GM12878 (cell line): ENCODE measurements around the gene UBE2G2. TPM values are rescaled to one million over a fixed set of nuclear protein-coding genes. Genes with fewer than 3 reads are reported as not detected.
"Not testable (repeated sequence)": the region's sequence is repeated elsewhere in the genome, so short reads cannot be mapped to it uniquely, and the experiment has no call there.

Source experiments
- ATAC-seq: fragments of 200-7000 bp; cut with Tn5 transposase; 3 replicates; pipeline ENCODE4 v1.9.1; 2020; ENCODE audit warnings: mild to moderate bottlenecking, moderate library complexity
- BruUV-seq: library from RNA; stranded (reverse); fragments of 400-500 nt; replicated peaks from 2 replicates; lab custom pipeline; 2021; lab: Mats Ljungman, UMichigan
- CTCF ChIA-PET: fragments of 300-600 bp; sonication (Branson Sonifier 250); formaldehyde crosslinking; extraction: SDS; loops from one replicate; lab custom pipeline; 2021; ENCODE audit warnings: inconsistent platforms; lab: Yijun Ruan, JAX
- POLR2A ChIA-PET: fragments of 350-600 bp; formaldehyde crosslinking; extraction: SDS; loops from one replicate; lab custom pipeline; 2021; ENCODE audit warnings: inconsistent platforms; lab: Charles Lee
- RAD21 ChIA-PET: fragments of 300-600 bp; sonication (Branson Sonifier 250); formaldehyde crosslinking; loops from one replicate; lab custom pipeline; 2023; ENCODE audit warnings: antibody characterized with exemption; ENCODE audit not compliant: unreplicated experiment; lab: Charles Lee
- SMC1A ChIA-PET: fragments of 300-600 bp; sonication (Branson Sonifier 250); formaldehyde crosslinking; loops from one replicate; lab custom pipeline; 2023; ENCODE audit not compliant: unreplicated experiment, uncharacterized antibody; lab: Charles Lee
- DNase-seq: peaks from one replicate; pipeline ENCODE4 v3.0.0-alpha.2; 2011; ENCODE audit warnings: low read depth, low spot score
- FAIRE-seq: peaks from 3 replicates; lab custom pipeline; 2011; peaks lifted over from hg19 to GRCh38; lab: Jason Lieb, UNC
- H2AFZ ChIP-seq: 2 replicates; pipeline ENCODE4 v1.6.0; 2011; ENCODE audit warnings: low read depth, low read length, control low read depth; ENCODE audit not compliant: control insufficient read depth
- H3K27ac ChIP-seq: 2 replicates; pipeline ENCODE4 v1.5.1; 2011; ENCODE audit warnings: control low read depth; ENCODE audit not compliant: control insufficient read depth, insufficient read depth
- H3K27me3 ChIP-seq, 2 experiments: replicated peaks in 1 of 2; 2 replicates each; pipeline versions ENCODE4 v1.6.0 to v1.6.1; 2011; ENCODE audit warnings: low read length in 1 of 2; ENCODE audit not compliant: control insufficient read depth in 2 of 2, insufficient read depth in 2 of 2
- H3K36me3 ChIP-seq, 2 experiments: 2 replicates each; pipeline ENCODE4 v1.5.1; 2011; ENCODE audit warnings: low read length in 1 of 2; ENCODE audit not compliant: control insufficient read depth in 2 of 2, insufficient read depth in 2 of 2
- H3K4me1 ChIP-seq: 2 replicates; pipeline ENCODE4 v1.6.1; 2011; ENCODE audit warnings: mild to moderate bottlenecking, low read length, moderate library complexity, mixed read lengths; ENCODE audit not compliant: control insufficient read depth, insufficient read depth
- H3K4me2 ChIP-seq: 2 replicates; pipeline ENCODE4 v1.6.0; 2011; ENCODE audit warnings: control low read depth; ENCODE audit not compliant: control insufficient read depth, insufficient read depth
- H3K4me3 ChIP-seq: fragments of 200-600 bp; sonication (generic); 2 replicates; pipeline ENCODE4 v1.5.1; 2016
- H3K79me2 ChIP-seq: 2 replicates; pipeline ENCODE4 v1.6.0; 2011; ENCODE audit warnings: low read length; ENCODE audit not compliant: control insufficient read depth, insufficient read depth
- H3K9ac ChIP-seq: 2 replicates; pipeline ENCODE4 v1.8.0; 2011; ENCODE audit warnings: low read length, control low read depth, mixed read lengths; ENCODE audit not compliant: control insufficient read depth, insufficient read depth
- H3K9me3 ChIP-seq: replicated peaks from 3 replicates; pipeline ENCODE4 v1.5.1; 2011; ENCODE audit warnings: mild to moderate bottlenecking, low read length; ENCODE audit not compliant: control insufficient read depth, insufficient read depth
- H4K20me1 ChIP-seq: 2 replicates; pipeline ENCODE4 v1.6.0; 2011; ENCODE audit not compliant: control insufficient read depth, insufficient read depth
- ATF7 ChIP-seq: fragments of 450-650 bp; IDR thresholded peaks from 2 replicates; pipeline ENCODE4 v1.6.1; 2016; ENCODE audit warnings: low read depth, mild to moderate bottlenecking
- FOXM1 ChIP-seq: IDR thresholded peaks from 2 replicates; pipeline ENCODE4 v1.6.1; 2012; ENCODE audit warnings: low read depth, mild to moderate bottlenecking, inconsistent platforms, low read length, moderate library complexity
- RAD51 ChIP-seq: fragments of 450-650 bp; IDR thresholded peaks from 2 replicates; pipeline ENCODE4 v1.6.1; 2016; ENCODE audit warnings: moderate library complexity, mild to moderate bottlenecking, inconsistent platforms
- WGBS: methylation state at CpG from one replicate; pipeline ENCODE4 v1.1.6; 2016; ENCODE audit warnings: low lambda C conversion rate; ENCODE audit not compliant: insufficient replicate concordance, insufficient coverage; ENCODE audit errors: missing lambda C conversion rate; 5-methylcytosine and 5-hydroxymethylcytosine counted together
- in situ Hi-C: fragments of 300-500 bp; cut with MboI; formaldehyde crosslinking; loops from 9 replicates; pipeline ENCODE4 v1.14.3; 2018; ENCODE audit warnings: mixed read lengths
- intact Hi-C: fragments of 100-400 bp; cut with micrococcal nuclease; formaldehyde crosslinking; loops from one replicate; pipeline ENCODE4 v1.14.2; 2022; ENCODE audit not compliant: unreplicated experiment
- polyA plus RNA-seq, 11 experiments: library from polyadenylated mRNA; depleted of rRNA in 4 of 11; unstranded in 6 of 11; stranded (reverse) in 5 of 11; fragments of >200 nt; fragmentation: Nextera tagmentation in 4 of 11; fragmentation: Illumina TruSeq in 1 of 11; extraction: Ambion mirVana in 4 of 11; extraction: Trizol in 1 of 11; gene quantifications; 1 replicate in 1 of 11; 2 replicates in 10 of 11; pipeline versions ENCODE4 v1.2.1 to v1.2.3, GENCODE V29; 2011 to 2016; ENCODE audit warnings: inconsistent platforms in 2 of 11, missing spikeins in 2 of 11, low read depth in 1 of 11
- total RNA-seq, 4 experiments: library from RNA; depleted of rRNA in 3 of 4; stranded (reverse); fragments of >200 nt in 3 of 4; fragmentation: Illumina TruSeq in 1 of 4; extraction: Trizol in 1 of 4; gene quantifications; 2 replicates each; pipeline versions ENCODE4 v1.2.1 to v1.2.3, GENCODE V29; 2013 to 2021

UBE2G2 gene
- total and polyA plus RNA-seq, 10 of the 15 experiments (the other 5 are each of a cell fraction or from before 2014, with no cell fraction given) = 27.0 to 139 (median 75.9) TPM

DNA sequence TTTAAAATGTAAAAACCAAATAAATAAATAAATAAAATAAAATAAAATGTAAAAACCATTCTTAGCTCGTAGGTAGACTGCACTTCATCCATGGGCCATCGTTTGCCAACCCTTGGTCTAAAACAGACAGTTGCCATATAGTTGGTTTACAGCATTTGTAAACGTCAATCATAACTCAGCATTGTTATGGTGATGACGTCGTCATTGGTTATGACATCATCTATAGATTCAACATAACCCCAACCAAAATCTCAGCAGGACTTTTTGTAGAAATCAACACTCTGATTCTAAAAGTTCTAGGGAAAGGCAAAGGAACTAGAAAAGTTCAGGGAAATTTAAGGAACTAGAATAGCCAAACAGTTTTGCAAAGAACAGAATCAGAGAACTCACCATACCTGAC lies 32.0 kb upstream of the UBE2G2 start:
- POLR2A ChIA-PET = no interaction called here
- Histone ChIP-seq H3K36me3 (no peaks in the 10 kb centered on the region), H4K20me1 (no peaks in the 10 kb centered on the region), H3K27ac (no peak overlapping the region), H3K79me2 (no peaks in the 10 kb centered on the region), H3K9ac (no peak overlapping the region), H3K4me1 (no peaks in the 10 kb centered on the region), H3K27me3 (no peaks in the 10 kb centered on the region), H3K4me3 (no peak overlapping the region), H3K4me2 (no peak overlapping the region), H2AFZ (no peak overlapping the region), H3K9me3 (no peaks in the 10 kb centered on the region; the same call in 2 of the 3 replicates)
- no TSS peak for BruUV-seq
- SMC1A ChIA-PET = no interaction called here
- intact Hi-C loops (no loop called here), in situ Hi-C loops (no loop called here)
- TF ChIP-seq ATF7 (peak; percentile 58), FOXM1 (no peak)
- FAIRE-seq (no peak), DNase-seq (no peak), ATAC-seq (no peak)
- CTCF ChIA-PET = no interaction called here
- WGBS = 41% methylated on average over 5 of the region's 5 CpGs
- RAD21 ChIA-PET = no interaction called here

DNA sequence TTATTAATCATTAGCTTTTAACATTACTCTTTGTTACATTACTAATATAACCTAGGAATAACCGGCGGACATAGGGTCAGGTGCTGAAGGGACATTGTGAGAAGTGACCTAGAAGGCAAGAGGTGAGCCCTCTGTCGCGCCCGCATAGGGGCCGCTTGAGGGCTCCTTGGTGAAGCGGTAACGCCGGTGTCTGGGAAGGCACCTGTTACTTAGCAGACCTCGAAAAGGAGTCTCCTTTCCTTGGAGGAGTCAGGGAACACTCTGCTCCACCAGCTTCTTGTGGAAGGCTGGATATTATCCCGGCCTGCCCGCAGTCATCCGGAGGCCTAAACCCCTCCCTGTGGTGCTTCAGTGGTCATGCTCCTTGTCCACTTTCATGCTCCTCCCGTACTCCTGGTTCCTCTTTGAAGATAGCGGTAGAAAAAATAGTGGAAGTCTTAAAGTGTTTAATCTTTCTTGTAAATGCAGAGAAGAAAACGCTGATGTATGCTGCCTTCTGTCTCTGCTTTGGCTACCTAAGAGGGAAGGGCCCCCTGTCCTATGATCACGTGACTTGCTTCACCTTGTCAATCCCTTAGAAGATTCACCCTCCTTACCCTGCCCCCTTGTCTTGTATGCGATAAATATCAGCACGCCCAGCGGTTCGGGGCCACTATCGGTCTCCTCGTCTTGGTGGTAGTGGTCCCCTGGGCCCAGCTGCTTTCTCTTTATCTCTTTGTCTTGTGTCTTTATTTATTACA lies 31.1 kb upstream of the UBE2G2 start:
- H3K4me2 ChIP-seq, H3K9ac ChIP-seq, POLR2A ChIA-PET, CTCF ChIA-PET, intact Hi-C loops, H3K79me2 ChIP-seq, H3K9me3 ChIP-seq, in situ Hi-C loops, H3K27ac ChIP-seq, DNase-seq, SMC1A ChIA-PET, H4K20me1 ChIP-seq, H2AFZ ChIP-seq, RAD21 ChIA-PET, H3K4me3 ChIP-seq, H3K36me3 ChIP-seq, FAIRE-seq, H3K4me1 ChIP-seq, ATAC-seq, H3K27me3 ChIP-seq, BruUV-seq: not testable (repeated sequence)
- WGBS = 78% methylated on average over 23 of the region's 23 CpGs
- peak; percentile 48; the same call in 1 of the 2 replicates for TF ChIP-seq RAD51
